SK-N-SH treated with all-trans-retinoic acid at 6 μM for 48 hours (cell line): ENCODE measurements around the gene CCN5.
A peak's percentile ranks its signal among the peaks of the same experiment; 100 is the strongest.

ENCODE experiments used
- ATAC-seq: fragments of 200-7000 bp; cut with Tn5 transposase; 3 replicates; pipeline ENCODE4 v1.9.1; 2020; ENCODE audit warnings: mild to moderate bottlenecking, moderate library complexity
- ARNTL ChIP-seq: fragments of 450-650 bp; formaldehyde crosslinking; IDR thresholded peaks from 2 replicates; pipeline ENCODE4 v1.5.0; 2020; ENCODE audit warnings: low read depth, mild to moderate bottlenecking, moderate library complexity, borderline replicate concordance
- BACH2 ChIP-seq: fragments of 250-450 bp; sonication (Bioruptor Pico); IDR thresholded peaks from 2 replicates; pipeline ENCODE4 v1.9.0; 2021; ENCODE audit warnings: mild to moderate bottlenecking, borderline replicate concordance
- CREB5 ChIP-seq: fragments of 250-450 bp; sonication (Bioruptor Pico); IDR thresholded peaks from 2 replicates; pipeline ENCODE4 v1.5.1; 2020; ENCODE audit warnings: low read depth, mild to moderate bottlenecking, moderate library complexity
- CSDC2 ChIP-seq: fragments of 250-450 bp; sonication (Bioruptor Pico); IDR thresholded peaks from 2 replicates; pipeline ENCODE4 v1.5.0; 2020; ENCODE audit warnings: mild to moderate bottlenecking, moderate library complexity
- GLIS3 ChIP-seq: fragments of 250-450 bp; sonication (Bioruptor Pico); IDR thresholded peaks from 2 replicates; pipeline ENCODE4 v1.5.0; 2020; ENCODE audit warnings: mild to moderate bottlenecking, moderate library complexity
- ISL1 ChIP-seq: fragments of 250-450 bp; sonication (Bioruptor Pico); IDR thresholded peaks from 2 replicates; pipeline ENCODE4 v2.1.2; 2022; ENCODE audit warnings: mild to moderate bottlenecking, moderate library complexity
- OSR1 ChIP-seq: fragments of 250-450 bp; sonication (Bioruptor Pico); IDR thresholded peaks from 2 replicates; pipeline ENCODE4 v1.8.0; 2022; ENCODE audit warnings: moderate library complexity, mild to moderate bottlenecking, inconsistent platforms
- PATZ1 ChIP-seq: fragments of 250-450 bp; sonication (Bioruptor Pico); IDR thresholded peaks from 2 replicates; pipeline ENCODE4 v1.8.0; 2020; ENCODE audit warnings: mild to moderate bottlenecking, moderate library complexity, borderline replicate concordance
- POU6F1 ChIP-seq: fragments of 250-450 bp; sonication (Bioruptor Pico); IDR thresholded peaks from 2 replicates; pipeline ENCODE4 v1.8.0; 2021; ENCODE audit warnings: low read depth, mild to moderate bottlenecking, moderate library complexity, borderline replicate concordance
- PPARA ChIP-seq: fragments of 250-450 bp; sonication (Bioruptor Pico); IDR thresholded peaks from 2 replicates; pipeline ENCODE4 v1.5.0; 2020; ENCODE audit warnings: mild to moderate bottlenecking, borderline replicate concordance
- RARB ChIP-seq: fragments of 250-450 bp; sonication (Bioruptor Pico); IDR thresholded peaks from 2 replicates; pipeline ENCODE4 v1.8.0; 2021; ENCODE audit warnings: mild to moderate bottlenecking, moderate library complexity
- TCF4 ChIP-seq: fragments of 250-450 bp; sonication (Bioruptor Pico); IDR thresholded peaks from 2 replicates; pipeline ENCODE4 v1.8.0; 2021; ENCODE audit warnings: mild to moderate bottlenecking, moderate library complexity, borderline replicate concordance
- TOX ChIP-seq: fragments of 250-450 bp; sonication (Bioruptor Pico); IDR thresholded peaks from 2 replicates; pipeline ENCODE4 v1.8.0; 2021; ENCODE audit warnings: mild to moderate bottlenecking, moderate library complexity, borderline replicate concordance
- ZC3H10 ChIP-seq: fragments of 250-450 bp; sonication (Bioruptor Pico); IDR thresholded peaks from 2 replicates; pipeline ENCODE4 v1.5.1; 2021; ENCODE audit warnings: mild to moderate bottlenecking, moderate library complexity
- ZFP3 ChIP-seq: fragments of 250-450 bp; sonication (Bioruptor Pico); IDR thresholded peaks from 2 replicates; pipeline ENCODE4 v1.5.0; 2020; ENCODE audit warnings: mild to moderate bottlenecking, moderate library complexity
- ZFP30 ChIP-seq: fragments of 450-650 bp; formaldehyde crosslinking; IDR thresholded peaks from 2 replicates; pipeline ENCODE4 v1.5.0; 2022; ENCODE audit warnings: mild to moderate bottlenecking, moderate library complexity
- ZNF70 ChIP-seq: fragments of 450-650 bp; formaldehyde crosslinking; IDR thresholded peaks from 2 replicates; pipeline ENCODE4 v1.5.0; 2020; ENCODE audit warnings: mild to moderate bottlenecking, moderate library complexity
- ZNF8 ChIP-seq: fragments of 450-650 bp; formaldehyde crosslinking; IDR thresholded peaks from 2 replicates; pipeline ENCODE4 v1.5.0; 2020; ENCODE audit warnings: mild to moderate bottlenecking, moderate library complexity
- TF ChIP-seq, protein P1 (sequence below): fragments of 250-450 bp; sonication (Bioruptor Pico); IDR thresholded peaks from 2 replicates; pipeline ENCODE4 v1.5.1; 2021; ENCODE audit warnings: mild to moderate bottlenecking, moderate library complexity

Gene CCN5

DNA sequence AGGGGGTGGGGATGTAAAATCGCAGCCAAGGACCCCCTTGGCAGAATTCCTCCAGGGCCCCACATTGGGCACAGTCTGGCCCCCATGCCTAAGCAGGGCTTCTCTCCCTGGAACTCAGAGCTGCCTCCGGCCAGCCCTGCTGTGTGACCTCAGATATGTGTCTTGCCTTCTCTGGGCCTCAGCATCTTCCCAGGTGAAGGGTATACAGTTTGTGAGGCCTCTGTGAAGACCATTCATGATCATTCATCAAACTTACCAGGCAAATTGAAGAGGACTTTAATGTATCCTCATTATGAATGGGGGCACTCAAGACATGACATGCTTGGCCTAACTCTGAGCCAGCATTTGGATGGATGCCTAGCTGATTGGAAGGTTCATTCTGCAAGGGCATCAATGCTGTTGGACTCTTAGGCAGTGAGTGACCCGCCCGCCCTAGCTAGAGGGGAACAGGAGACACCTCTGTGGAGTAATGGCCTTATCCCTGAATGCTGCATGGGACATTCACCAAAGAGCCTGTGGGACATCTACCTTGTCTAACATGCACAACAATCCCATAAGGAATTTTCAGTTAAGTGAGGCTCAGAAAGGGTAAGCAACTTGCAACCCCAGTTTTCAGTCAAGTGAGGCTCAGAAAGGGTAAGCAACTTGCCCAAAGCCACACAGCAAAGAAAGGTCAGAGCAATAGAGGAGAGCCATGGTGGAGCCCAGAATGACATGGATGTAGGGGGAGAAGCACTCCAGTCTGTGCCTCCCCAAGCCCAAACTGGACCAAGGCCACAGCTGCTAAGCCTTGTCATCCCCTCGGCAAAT lies 535 bp downstream of the CCN5 start:
- ATAC-seq: no peak
- TF ChIP-seq ISL1 (CRISPR knock-in tag): peak; percentile 42
- TF ChIP-seq ARNTL (CRISPR knock-in tag): no peak

GRCh38 chr20:44716309-44717106 lies 1.3 kb downstream of the CCN5 start:
- TF ChIP-seq ZFP3 (CRISPR knock-in tag) (no peak), POU6F1 (no peak), CSDC2 (CRISPR knock-in tag) (no peak), ZNF8 (CRISPR knock-in tag) (no peak), ARNTL (CRISPR knock-in tag) (no peak), ZNF70 (CRISPR knock-in tag) (no peak), RARB (CRISPR knock-in tag) (no peak)
- ATAC-seq: no peak

GRCh38 chr20:44717986-44718385 lies 2.8 kb downstream of the CCN5 start:
- no peak for ATAC-seq

GRCh38 chr20:44719841-44720240 lies 4.7 kb downstream of the CCN5 start:
- TF ChIP-seq BACH2 (no peak), ZFP30 (CRISPR knock-in tag) (no peak)
- ATAC-seq: no peak

More at GRCh38 chr20:44717986-44718385, 2.8 kb downstream of the CCN5 start:
- TF ChIP-seq PATZ1 (CRISPR knock-in tag) (peak; percentile 70; the same call in 1 of the 2 replicates), ARNTL (CRISPR knock-in tag) (no peak)

- TF ChIP-seq POU6F1 (no peak), ZFP3 (CRISPR knock-in tag) (no peak)
- ATAC-seq: peak; percentile 94
Observed at GRCh38 chr20:44720621-44720996, 5.4 kb downstream of the CCN5 start.

DNA sequence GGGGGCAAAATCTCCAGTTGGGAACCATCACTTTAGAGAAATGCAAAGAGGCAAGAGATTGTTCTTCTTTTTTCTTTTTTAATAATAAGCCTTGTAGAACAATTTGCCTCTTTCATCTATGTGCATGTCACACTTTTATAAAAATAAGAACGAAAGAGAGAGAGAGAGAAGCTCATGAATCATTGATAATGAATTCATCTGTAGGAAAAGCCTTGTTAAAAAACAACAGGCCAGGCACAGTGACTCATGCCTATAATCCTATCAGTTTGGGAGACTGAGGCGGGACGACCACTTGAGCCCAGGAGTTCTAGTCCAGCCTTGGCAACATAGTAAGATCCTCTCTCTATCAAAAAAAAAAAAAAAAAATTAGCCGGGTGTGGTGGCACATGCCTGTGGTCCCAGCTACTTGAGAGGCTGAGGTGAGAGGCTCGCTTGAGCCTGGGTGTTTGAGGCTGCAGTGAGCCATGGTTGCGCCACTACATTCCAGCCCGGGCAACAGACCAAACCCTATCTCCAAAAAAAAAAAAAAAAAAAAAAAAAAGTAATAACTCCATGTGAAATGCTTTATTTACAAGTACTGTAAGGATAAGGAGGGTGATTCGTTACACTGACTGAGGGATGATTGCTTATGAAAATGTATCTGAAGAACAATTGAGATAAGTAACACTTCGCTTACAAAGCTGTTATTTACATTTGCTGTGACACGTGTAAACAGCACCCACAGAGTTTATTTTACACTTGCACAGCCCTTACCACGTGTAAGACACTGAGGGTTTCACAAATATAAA lies 6.0 kb downstream of the CCN5 start:
- ATAC-seq: peak; percentile 63
- peak; percentile 32 for TF ChIP-seq ISL1 (CRISPR knock-in tag)
- no peak for TF ChIP-seq GLIS3 (CRISPR knock-in tag)
- peak; percentile 68; the same call in 1 of the 2 replicates for TF ChIP-seq ZC3H10

GRCh38 chr20:44721785-44722054 lies 6.6 kb downstream of the CCN5 start:
- ATAC-seq: no peak
- TF ChIP-seq TOX (CRISPR knock-in tag): no peak
- TF ChIP-seq ISL1 (CRISPR knock-in tag): no peak
- TF ChIP-seq ZFP30 (CRISPR knock-in tag): no peak
- TF ChIP-seq ZFP3 (CRISPR knock-in tag): no peak
- TF ChIP-seq OSR1 (CRISPR knock-in tag): no peak
- no peak for TF ChIP-seq PPARA (CRISPR knock-in tag)
- TF ChIP-seq, protein P1, sequence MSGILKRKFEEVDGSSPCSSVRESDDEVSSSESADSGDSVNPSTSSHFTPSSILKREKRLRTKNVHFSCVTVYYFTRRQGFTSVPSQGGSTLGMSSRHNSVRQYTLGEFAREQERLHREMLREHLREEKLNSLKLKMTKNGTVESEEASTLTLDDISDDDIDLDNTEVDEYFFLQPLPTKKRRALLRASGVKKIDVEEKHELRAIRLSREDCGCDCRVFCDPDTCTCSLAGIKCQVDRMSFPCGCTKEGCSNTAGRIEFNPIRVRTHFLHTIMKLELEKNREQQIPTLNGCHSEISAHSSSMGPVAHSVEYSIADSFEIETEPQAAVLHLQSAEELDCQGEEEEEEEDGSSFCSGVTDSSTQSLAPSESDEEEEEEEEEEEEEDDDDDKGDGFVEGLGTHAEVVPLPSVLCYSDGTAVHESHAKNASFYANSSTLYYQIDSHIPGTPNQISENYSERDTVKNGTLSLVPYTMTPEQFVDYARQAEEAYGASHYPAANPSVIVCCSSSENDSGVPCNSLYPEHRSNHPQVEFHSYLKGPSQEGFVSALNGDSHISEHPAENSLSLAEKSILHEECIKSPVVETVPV: no peak
- TF ChIP-seq ZC3H10: no peak
- no peak for TF ChIP-seq CREB5 (CRISPR knock-in tag)
- TF ChIP-seq PATZ1 (CRISPR knock-in tag): no peak
- TF ChIP-seq TCF4: no peak
